Gastrocnemius medialis (tissue), 4 donors: ENCODE measurements around the gene IARS2.

Experiments
- CTCF ChIP-seq, 5 experiments: fragments of 450-650 bp in 3 of 5; fragments of 200-600 bp in 2 of 5; sonication (generic) in 2 of 5; IDR thresholded peaks in 4 of 5; conservative IDR thresholded peaks in 1 of 5; 1 replicate in 4 of 5; 2 replicates in 1 of 5; pipeline ENCODE4 v1.5.1; 2016 to 2019; ENCODE audit warnings: antibody characterized with exemption in 5 of 5, mild to moderate bottlenecking in 3 of 5, moderate library complexity in 3 of 5
- POLR2A ChIP-seq, 2 donors: fragments of 450-650 bp; IDR thresholded peaks; one replicate each; pipeline ENCODE4 v1.6.1; 2017; ENCODE audit warnings: antibody characterized with exemption in 2 of 2, mild to moderate bottlenecking in 2 of 2, moderate library complexity in 2 of 2

- TF ChIP-seq POLR2A (IDR thresholded peaks at IDR 0.05) (no peak), CTCF (IDR thresholded peaks at IDR 0.05 in 4 of 5, conservative IDR thresholded peaks at IDR 0.05 in 1 of 5) (no peak)
These were observed 33.1 kb downstream of the IARS2 start for GRCh38 chr1:220127076-220127475.
